HG02759 (cell line): ENCODE measurements around the gene S100A1.
"Not testable (repeated sequence)": the region's sequence is repeated elsewhere in the genome, so short reads cannot be mapped to it uniquely, and the experiment has no call there.

Experiments used
- ATAC-seq: cut with Tn5 transposase; IDR thresholded peaks from one replicate; pipeline ENCODE4 v1.9.1; 2021; ENCODE audit warnings: mild to moderate bottlenecking, moderate library complexity; ENCODE audit not compliant: unreplicated experiment

S100A1 gene

GRCh38 chr1:153627715-153628626, at the start of gene S100A1:
TSS of gene S100A1 (plus strand) at chr1:153628434. CDS start at chr1:153630522, 2,088 bp downstream.
- no peak for ATAC-seq

GRCh38 chr1:153578490-153578889, 49.7 kb upstream of the S100A1 start:
- ATAC-seq: no peak

GRCh38 chr1:153578936-153579335, 49.3 kb upstream of the S100A1 start:
- ATAC-seq: no peak

GRCh38 chr1:153582836-153583235, 45.4 kb upstream of the S100A1 start:
- not testable (repeated sequence) for ATAC-seq

- not testable (repeated sequence) for ATAC-seq
Observed at GRCh38 chr1:153583514-153583913, 44.7 kb upstream of the S100A1 start.

GRCh38 chr1:153583976-153584375, 44.3 kb upstream of the S100A1 start:
- no peak for ATAC-seq

GRCh38 chr1:153585006-153585405, 43.2 kb upstream of the S100A1 start:
- no peak for ATAC-seq

- no peak for ATAC-seq
Observed at GRCh38 chr1:153586347-153586746, 41.9 kb upstream of the S100A1 start.

DNA sequence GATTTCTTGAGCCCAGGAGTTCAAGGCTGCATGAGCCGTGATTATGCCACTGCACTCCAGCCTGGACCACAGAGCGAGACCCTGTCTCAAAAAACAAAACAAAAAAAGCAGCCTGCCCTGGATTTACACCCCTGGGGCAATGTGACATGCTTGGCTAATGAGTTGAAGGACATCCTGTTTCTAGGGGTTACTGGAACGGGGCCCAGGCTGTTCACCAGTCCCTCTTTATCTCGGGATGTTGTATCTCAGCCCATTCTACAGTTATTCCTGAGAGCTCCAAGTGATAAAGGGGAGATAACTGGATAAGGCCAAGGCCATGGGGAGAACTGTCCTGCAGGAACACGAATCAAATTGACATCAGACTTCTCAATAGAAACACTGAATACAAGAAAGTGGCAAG, 40.9 kb upstream of the S100A1 start:
- no peak for ATAC-seq

DNA sequence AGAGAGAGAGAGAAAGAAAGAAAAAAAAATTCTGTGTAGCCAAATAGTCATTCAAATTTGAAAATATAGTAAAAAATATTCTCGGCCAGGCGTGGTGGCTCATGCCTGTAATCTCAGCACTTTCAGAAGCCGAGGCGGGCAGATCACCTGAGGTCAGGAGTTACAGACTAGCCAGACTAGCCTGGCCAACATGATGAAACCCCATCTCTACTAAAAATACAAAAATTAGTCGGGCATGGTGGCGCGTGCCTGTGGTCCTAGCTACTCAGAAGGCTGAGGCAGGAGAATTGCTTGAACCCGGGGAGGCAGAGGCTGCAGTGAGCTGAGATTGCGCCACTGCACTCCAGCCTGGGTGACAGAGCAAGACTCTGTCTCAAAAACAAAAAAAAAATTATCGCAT, 40.2 kb upstream of the S100A1 start:
- not testable (repeated sequence) for ATAC-seq

DNA sequence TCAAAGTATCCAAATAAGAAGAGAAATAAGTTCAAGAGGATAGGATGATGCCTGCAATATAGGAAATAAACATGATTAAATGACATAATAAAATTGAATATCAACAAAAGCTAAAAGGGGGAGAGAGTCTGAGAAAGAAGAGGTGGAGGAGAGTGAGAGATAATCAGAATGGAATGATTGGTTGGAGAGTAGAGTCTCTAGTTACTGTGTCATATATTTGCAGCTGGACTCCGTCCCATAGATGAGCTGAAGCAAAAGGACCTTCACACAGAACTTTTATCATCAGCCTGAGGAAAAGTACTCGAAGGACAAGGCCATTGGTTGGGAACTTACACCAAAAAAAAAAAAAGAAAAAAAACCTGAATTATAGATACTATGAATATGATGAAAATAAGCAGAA, 39.8 kb upstream of the S100A1 start:
- ATAC-seq: no peak

- ATAC-seq: no peak
Observed at GRCh38 chr1:153592748-153593147, 35.5 kb upstream of the S100A1 start.

DNA sequence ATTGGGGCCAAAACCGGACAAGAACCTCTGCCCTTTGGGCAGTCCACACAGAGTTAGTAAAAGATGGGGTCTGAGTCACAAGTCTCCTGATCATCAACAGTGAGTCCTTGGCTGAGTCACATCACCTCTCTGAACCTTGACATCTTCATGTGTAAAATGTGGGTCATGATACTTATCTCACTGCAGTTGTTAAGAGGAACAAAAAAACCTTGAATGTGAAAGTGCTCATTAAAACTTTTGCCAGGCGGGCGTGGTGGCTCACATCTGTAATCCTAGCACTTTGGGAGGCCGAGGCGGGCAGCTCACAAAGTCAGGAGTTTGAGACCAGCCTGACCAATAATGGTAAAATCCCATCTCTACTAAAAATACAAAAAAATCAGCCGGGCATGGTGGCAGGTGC, 31.0 kb upstream of the S100A1 start:
- no peak for ATAC-seq

DNA sequence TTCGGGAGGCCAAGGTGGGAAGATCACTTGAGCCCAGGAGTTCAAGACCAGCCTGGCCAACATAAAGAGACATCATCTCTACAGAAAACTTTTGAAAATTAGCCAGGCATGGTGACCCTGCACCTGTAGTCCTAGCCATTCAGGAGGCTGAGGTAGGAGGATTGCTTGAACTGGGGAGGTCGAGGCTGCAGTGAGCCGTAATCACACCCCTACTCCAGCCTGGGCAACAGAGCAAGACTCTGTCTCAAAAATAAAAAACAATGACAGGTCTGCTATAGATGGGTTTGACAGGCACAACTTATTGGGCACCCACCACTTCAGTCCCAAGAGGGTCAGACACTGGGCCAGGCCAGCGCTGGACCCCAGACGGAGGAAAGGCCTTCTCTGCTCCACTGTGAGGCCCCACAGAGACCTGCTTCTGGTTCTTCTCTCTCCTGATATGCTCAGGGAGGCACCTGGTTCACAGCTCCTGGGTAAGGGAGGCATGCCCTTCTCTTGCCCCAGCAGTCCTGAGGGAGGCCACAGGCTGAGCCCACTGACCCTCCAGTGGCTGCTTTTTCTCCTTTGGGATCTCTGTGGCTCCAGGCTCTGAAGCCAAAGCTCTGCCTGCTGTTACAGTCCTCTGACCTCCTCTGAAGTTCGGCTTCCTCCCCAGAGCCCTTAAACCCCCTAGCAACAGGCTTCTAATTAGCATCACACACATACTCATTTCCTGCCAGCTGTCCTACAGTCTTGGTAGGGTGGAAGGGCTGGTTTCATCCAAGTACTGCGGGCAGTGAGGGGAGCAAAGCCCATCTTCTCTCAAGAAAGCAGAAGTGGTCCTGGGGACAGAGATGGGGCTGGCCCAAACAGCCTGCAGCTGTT, 29.7 kb upstream of the S100A1 start:
- peak; percentile 97 for ATAC-seq

GRCh38 chr1:153599847-153600246, 28.4 kb upstream of the S100A1 start:
- ATAC-seq: no peak

DNA sequence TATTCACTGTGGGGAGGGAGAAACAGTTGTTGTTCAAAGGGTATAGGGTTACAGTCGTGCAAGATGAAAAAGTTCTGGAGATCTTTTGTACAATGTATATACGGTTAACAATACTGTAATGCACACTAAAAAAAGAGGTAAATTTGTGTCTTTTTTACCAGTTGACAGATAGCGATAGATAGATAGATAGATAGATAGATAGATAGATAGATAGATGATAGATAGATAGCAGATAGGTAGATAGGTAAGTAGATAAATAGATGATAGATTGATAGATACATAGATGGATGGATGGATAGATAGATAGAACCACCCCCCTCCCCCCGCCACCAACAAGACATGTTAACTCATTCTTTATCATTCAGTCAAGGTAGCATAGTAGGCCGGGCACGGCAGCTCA, 25.5 kb upstream of the S100A1 start:
- no peak for ATAC-seq

DNA sequence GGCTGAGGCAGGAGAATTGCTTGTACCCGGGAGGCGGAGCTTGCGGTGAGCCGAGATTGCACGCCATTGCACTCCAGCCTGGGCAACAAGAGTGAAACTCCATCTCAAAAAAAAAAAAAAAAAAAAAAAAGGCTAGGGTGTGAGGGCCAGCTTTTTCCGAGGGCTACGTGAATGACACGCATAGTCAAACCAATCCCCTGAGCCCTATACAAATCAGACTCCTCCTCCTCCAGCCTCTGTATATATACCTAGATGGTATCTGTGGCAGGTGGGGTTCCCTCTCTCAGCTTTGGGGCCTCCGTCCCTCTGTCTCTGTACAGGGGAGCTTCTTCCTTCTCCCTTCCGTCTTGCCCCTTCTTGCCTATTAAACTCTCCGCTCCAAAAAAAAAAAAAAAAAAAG, 22.0 kb upstream of the S100A1 start:
- ATAC-seq: no peak

DNA sequence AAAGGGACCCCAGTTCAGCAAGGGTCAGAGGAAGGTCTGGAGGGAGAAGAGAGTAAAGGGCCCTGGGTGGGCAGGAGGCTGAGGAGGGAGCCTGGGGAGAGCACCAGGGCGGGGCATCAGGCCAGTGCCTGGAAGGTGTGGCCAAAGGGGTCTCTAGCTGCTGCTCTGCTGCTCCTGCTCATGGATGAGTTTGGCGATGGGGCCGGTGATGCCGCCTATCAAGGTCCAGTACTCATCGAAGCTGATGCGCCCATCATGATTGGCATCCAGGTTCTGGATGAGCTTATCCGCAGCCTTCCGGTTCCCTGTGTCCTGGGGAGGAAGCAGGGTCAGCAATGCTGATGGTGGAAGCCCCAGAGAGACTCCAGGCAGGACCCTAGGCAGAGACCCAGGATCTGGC, 20.9 kb upstream of the S100A1 start:
- ATAC-seq: no peak

DNA sequence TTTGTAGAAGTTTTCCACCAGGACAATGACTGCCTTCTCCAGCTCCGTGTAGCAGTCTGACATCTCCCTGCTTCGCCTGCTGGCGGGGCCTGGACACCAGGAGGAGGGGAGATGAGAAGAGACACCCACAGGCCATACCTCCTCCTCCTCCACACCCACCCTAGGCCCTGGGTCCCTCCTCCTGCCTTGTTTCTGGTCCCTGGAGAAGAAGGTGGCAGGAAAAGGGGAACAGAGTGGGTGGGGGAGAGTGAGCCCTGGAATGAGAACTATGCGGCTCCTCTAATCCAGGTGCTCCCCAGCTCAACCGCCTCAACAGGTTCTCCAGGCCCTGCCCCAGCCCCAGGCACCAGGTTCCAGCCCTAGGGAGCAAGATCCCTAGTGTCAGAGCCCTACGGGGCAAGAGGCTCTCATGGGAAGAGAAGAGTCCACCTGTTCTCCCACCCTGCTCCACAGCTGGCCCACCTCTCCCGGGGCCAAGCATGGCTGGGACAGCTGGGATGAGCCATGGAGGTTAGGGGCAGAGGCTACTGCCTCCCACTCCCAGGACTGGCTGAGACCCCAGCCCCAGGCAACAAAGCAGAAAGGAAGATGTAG, 20.0 kb upstream of the S100A1 start:
- ATAC-seq: no peak

DNA sequence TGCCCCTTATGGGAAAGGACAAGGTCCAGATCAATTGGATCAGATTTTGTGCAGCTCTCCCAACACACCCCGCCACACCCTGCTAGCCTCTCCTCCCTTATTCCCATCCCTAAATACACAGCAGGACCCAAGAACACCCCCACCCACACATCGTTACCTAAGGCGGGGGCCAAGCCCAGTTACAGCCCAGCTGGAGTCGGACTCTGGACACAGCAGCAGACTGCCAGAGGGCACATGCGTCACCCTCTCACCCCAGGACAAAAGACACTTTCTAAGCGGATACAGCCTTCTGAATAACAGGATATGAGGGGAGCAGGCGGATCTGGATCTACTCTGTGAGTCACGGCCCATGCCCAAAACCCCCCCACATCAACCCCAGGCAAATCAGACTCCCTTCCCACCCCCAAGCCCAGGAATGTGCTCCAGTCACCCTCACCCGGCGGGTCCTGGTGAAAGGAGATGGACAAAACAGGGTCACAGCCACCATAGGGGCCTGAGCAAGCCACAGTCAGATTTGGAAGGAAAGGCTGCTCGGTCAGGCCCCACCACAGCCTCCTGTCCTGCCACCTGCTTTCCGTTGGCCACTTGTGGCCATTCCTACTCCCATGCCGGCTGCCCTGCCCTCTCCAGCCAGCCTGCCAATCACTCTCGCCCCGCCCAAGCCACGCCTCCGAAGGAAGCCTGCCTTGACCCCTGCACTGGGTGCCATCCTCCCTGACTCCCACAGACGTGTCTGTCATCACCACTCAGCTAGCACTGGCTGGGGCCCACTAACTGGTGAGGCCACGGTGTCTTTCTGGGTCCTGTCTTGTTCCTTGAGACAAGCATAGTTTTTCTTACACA, 19.3 kb upstream of the S100A1 start:
- ATAC-seq: no peak

- ATAC-seq: no peak
Observed at GRCh38 chr1:153609585-153609907, 18.7 kb upstream of the S100A1 start.
